ENCODE data around the gene ADAM17.
"Not testable (repeated sequence)": the region's sequence is repeated elsewhere in the genome, so short reads cannot be mapped to it uniquely, and the experiment has no call there.

Gene ADAM17

GRCh38 chr2:9519250-9519649 lies 36.4 kb downstream of the ADAM17 start:
- DNase-seq (ENCODE audit: low spot score): no peak

- DNase-seq (ENCODE audit: low spot score): no peak
These were observed 36.9 kb downstream of the ADAM17 start for GRCh38 chr2:9518780-9519179.

- no peak for DNase-seq (ENCODE audit: low spot score)
These were observed 37.5 kb downstream of the ADAM17 start for GRCh38 chr2:9518163-9518562.

GRCh38 chr2:9517118-9517782 lies 38.4 kb downstream of the ADAM17 start:
- DNase-seq (ENCODE audit: low spot score): no peak

- DNase-seq (ENCODE audit: low spot score): not testable (repeated sequence)
These were observed 41.7 kb downstream of the ADAM17 start for GRCh38 chr2:9513946-9514345.

GRCh38 chr2:9508931-9509330 lies 46.7 kb downstream of the ADAM17 start:
- no peak for DNase-seq (ENCODE audit: low spot score)

- no peak for DNase-seq (ENCODE audit: low spot score)
These were observed 57.4 kb downstream of the ADAM17 start for GRCh38 chr2:9498210-9498609.

GRCh38 chr2:9497017-9497416 lies 58.6 kb downstream of the ADAM17 start:
- DNase-seq (ENCODE audit: low spot score): no peak

GRCh38 chr2:9494081-9494480 lies 61.5 kb downstream of the ADAM17 start:
- no peak for DNase-seq (ENCODE audit: low spot score)

GRCh38 chr2:9493478-9493877 lies 62.2 kb downstream of the ADAM17 start:
- DNase-seq (ENCODE audit: low spot score): no peak

- no peak for DNase-seq (ENCODE audit: low spot score)
These were observed 62.7 kb downstream of the ADAM17 start for GRCh38 chr2:9492927-9493326.

- DNase-seq (ENCODE audit: low spot score): no peak
These were observed 64.8 kb downstream of the ADAM17 start for GRCh38 chr2:9490789-9491188.

GRCh38 chr2:9488583-9489547 lies 66.8 kb downstream of the ADAM17 start:
- DNase-seq (ENCODE audit: low spot score): no peak

- no peak for DNase-seq (ENCODE audit: low spot score)
These were observed 71.1 kb downstream of the ADAM17 start for GRCh38 chr2:9484533-9484932.

GRCh38 chr2:9483107-9483506 lies 72.5 kb downstream of the ADAM17 start:
- DNase-seq (ENCODE audit: low spot score): no peak

- DNase-seq (ENCODE audit: low spot score): no peak
These were observed 75.5 kb downstream of the ADAM17 start for GRCh38 chr2:9480157-9480556.

- no peak for DNase-seq (ENCODE audit: low spot score)
These were observed 77.1 kb downstream of the ADAM17 start for GRCh38 chr2:9478526-9478925.

- no peak for DNase-seq (ENCODE audit: low spot score)
These were observed 77.7 kb downstream of the ADAM17 start for GRCh38 chr2:9477914-9478313.

GRCh38 chr2:9474361-9475057 lies 81.1 kb downstream of the ADAM17 start, which contains the start of gene IAH1:
TSS of gene IAH1 (plus strand) at chr2:9474551. CDS start at chr2:9474567, 16 bp downstream.
- peak; percentile 68 for DNase-seq (ENCODE audit: low spot score)

- DNase-seq (ENCODE audit: low spot score): no peak
These were observed 81.7 kb downstream of the ADAM17 start for GRCh38 chr2:9473985-9474360.

- DNase-seq (ENCODE audit: low spot score): no peak
These were observed 82.2 kb downstream of the ADAM17 start for GRCh38 chr2:9473308-9473984.

- DNase-seq (ENCODE audit: low spot score): peak; percentile 47
These were observed 83.1 kb downstream of the ADAM17 start for GRCh38 chr2:9472511-9472910.

Measured in hematopoietic multipotent progenitor cell treated with erythropoietin and hydrocortisone succinate and interleukin-3 and kit ligand, for 15 days (in vitro differentiated cells).